Colonic mucosa (tissue), 4 donors: ENCODE measurements around the gene TMEM117. TPM values are rescaled to one million over a fixed set of nuclear protein-coding genes. Genes with fewer than 3 reads are reported as not detected.

ENCODE experiments used
- DNase-seq: peaks from one replicate; pipeline ENCODE4 v3.0.0-alpha.2; 2020
- H3K27ac ChIP-seq: fragments of 200-600 bp; one replicate; pipeline ENCODE4 v1.8.0; 2021
- H3K27me3 ChIP-seq: fragments of 200-600 bp; one replicate; pipeline ENCODE4 v1.8.0; 2021
- H3K36me3 ChIP-seq: fragments of 200-600 bp; one replicate; pipeline ENCODE4 v1.8.0; 2021
- H3K4me1 ChIP-seq: fragments of 200-600 bp; one replicate; pipeline ENCODE4 v1.8.0; 2021; ENCODE audit warnings: mild to moderate bottlenecking
- H3K4me3 ChIP-seq: fragments of 200-600 bp; one replicate; pipeline ENCODE4 v1.8.0; 2021
- H3K9ac ChIP-seq, 2 donors: one replicate each; pipeline ENCODE4 v1.7.0; 2013; ENCODE audit warnings: control low read depth in 2 of 2, low read depth in 2 of 2, low read length in 2 of 2
- H3K9me3 ChIP-seq: fragments of 200-600 bp; one replicate; pipeline ENCODE4 v1.8.0; 2021
- intact Hi-C: fragments of 100-400 bp; cut with DNase I; formaldehyde crosslinking; loops from one replicate; pipeline ENCODE4 v1.14.1; 2022
- total RNA-seq, 2 donors: library from RNA; stranded (reverse); fragmentation: NEBNext Ultra II Directional in 1 of 2; extraction: Animal tissue kit (Norgen Biotek cat#: 25700) in 1 of 2; gene quantifications; one replicate each; pipeline ENCODE4 v1.2.1, GENCODE V29; 2021
- TF ChIP-seq, protein P1 (sequence below): fragments of 200-600 bp; IDR thresholded peaks from one replicate; pipeline ENCODE4 v1.8.0; 2022; ENCODE audit warnings: antibody characterized with exemption, mild to moderate bottlenecking
- donor health status: healthy.
- donor health status: DM: no; HTN: no; CAD: no.
- donor health status: DM: no; HTN: no; CAD: no.

TMEM117 gene
- total RNA-seq, 2 donors from 2014 or later = 7.4 to 8.0 TPM

DNA sequence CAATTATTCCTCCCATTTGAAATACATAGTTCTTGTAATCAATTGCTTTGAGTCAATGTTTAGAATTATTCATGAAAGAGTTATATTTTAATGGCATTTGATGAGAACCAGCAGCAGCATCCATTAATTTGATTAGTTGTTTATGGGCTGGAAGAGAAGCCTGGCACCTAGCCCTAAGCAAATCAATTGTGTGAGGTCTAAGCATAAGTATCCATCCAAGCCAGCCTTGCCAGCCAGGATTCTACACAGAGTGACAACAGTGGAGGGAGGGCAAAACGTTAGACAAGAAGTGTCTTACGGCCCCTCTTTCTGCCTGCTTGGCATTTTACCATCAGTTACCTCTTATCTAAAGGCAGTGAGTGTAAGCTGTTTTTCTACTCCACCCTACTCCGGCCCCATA lies 561.8 kb downstream of the TMEM117 start:
- Histone ChIP-seq H3K4me3 (no peak overlapping the region), H3K9me3 (no peaks in the 10 kb centered on the region), H3K36me3 (no peaks in the 10 kb centered on the region), H3K9ac (no peak overlapping the region), H3K27me3 (no peaks in the 10 kb centered on the region), H3K4me1 (no peaks in the 10 kb centered on the region), H3K27ac (no peak overlapping the region)
- DNase-seq = no peak
- intact Hi-C loops = no loop called here
- TF ChIP-seq, protein P1, sequence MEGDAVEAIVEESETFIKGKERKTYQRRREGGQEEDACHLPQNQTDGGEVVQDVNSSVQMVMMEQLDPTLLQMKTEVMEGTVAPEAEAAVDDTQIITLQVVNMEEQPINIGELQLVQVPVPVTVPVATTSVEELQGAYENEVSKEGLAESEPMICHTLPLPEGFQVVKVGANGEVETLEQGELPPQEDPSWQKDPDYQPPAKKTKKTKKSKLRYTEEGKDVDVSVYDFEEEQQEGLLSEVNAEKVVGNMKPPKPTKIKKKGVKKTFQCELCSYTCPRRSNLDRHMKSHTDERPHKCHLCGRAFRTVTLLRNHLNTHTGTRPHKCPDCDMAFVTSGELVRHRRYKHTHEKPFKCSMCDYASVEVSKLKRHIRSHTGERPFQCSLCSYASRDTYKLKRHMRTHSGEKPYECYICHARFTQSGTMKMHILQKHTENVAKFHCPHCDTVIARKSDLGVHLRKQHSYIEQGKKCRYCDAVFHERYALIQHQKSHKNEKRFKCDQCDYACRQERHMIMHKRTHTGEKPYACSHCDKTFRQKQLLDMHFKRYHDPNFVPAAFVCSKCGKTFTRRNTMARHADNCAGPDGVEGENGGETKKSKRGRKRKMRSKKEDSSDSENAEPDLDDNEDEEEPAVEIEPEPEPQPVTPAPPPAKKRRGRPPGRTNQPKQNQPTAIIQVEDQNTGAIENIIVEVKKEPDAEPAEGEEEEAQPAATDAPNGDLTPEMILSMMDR = no peak

DNA sequence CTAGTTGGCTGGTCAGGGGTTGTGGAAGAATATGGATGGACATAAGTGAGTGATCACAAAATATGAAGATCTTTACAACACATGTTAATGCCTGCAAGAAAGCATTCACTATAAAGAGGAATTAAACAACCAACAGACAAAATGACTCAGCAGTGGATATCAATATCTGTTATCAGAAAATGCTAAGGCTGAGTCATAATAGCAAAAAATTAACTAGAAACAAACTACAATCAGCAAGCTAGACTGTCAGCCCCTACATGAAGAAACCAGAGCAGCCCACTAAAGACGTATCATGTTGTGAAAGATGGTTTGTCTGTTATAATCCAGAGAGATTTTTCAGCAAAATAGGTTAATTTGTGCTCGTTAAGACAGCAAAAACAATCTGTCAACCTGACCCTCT lies 567.3 kb downstream of the TMEM117 start:
- no peaks in the 10 kb centered on the region for H3K36me3 ChIP-seq
- H3K4me3 ChIP-seq = no peak overlapping the region
- H3K4me1 ChIP-seq = no peaks in the 10 kb centered on the region
- intact Hi-C loops = no loop called here
- TF ChIP-seq, protein P1 = no peak
- no peak overlapping the region for H3K27ac ChIP-seq
- no peak overlapping the region for H3K9ac ChIP-seq
- H3K9me3 ChIP-seq = no peaks in the 10 kb centered on the region
- DNase-seq = no peak
- no peaks in the 10 kb centered on the region for H3K27me3 ChIP-seq

DNA sequence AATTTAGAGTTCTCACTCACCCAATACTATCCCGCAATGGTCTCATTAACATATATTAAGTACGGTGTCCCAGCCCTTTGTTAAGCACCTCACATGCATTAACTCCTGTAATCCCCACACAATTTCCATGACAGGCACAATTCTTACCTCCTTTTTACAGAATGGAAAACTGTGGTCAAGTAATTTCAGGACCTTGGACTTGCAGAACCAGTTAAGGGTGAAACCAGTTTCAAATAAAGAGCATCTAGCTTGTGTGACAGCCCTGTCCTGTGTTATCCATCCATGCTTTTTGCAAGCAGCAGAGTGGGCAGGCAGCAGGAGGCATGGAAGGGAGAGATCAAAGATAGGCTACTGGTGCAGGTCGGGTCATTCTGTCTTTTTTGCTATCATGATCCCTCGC lies 569.4 kb downstream of the TMEM117 start:
- DNase-seq = no peak
- Histone ChIP-seq H3K9ac (no peak overlapping the region), H3K4me3 (no peak overlapping the region), H3K9me3 (no peaks in the 10 kb centered on the region), H3K27me3 (no peaks in the 10 kb centered on the region), H3K36me3 (no peaks in the 10 kb centered on the region), H3K4me1 (no peaks in the 10 kb centered on the region), H3K27ac (no peak overlapping the region)
- intact Hi-C loops = no loop called here
- TF ChIP-seq, protein P1 = no peak

DNA sequence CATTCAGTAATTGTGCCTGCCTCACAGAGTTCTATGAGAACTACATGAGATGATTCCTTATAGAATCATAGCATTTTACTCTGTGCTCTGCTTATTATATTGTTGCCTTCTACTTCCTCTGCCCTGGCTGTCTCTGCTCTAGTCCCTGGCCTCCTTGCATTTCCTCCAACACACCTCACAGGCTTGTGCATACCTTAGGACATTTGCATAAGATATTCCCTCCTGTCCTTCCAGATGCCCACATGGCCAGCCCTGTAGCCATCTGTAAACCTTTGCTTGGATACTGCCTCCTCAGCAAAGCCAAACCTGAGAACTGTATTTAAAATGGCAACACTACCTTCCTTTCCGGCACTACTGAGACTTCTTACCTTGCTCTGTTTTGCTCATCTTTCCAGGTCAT lies 586.7 kb downstream of the TMEM117 start:
- H3K27ac ChIP-seq = no peak overlapping the region
- no peaks in the 10 kb centered on the region for H3K9me3 ChIP-seq
- H3K4me3 ChIP-seq = no peak overlapping the region
- H3K36me3 ChIP-seq = no peaks in the 10 kb centered on the region
- intact Hi-C loops = no loop called here
- no peaks in the 10 kb centered on the region for H3K4me1 ChIP-seq
- TF ChIP-seq, protein P1 = no peak
- no peak for DNase-seq
- no peak overlapping the region for H3K9ac ChIP-seq
- H3K27me3 ChIP-seq = no peaks in the 10 kb centered on the region

DNA sequence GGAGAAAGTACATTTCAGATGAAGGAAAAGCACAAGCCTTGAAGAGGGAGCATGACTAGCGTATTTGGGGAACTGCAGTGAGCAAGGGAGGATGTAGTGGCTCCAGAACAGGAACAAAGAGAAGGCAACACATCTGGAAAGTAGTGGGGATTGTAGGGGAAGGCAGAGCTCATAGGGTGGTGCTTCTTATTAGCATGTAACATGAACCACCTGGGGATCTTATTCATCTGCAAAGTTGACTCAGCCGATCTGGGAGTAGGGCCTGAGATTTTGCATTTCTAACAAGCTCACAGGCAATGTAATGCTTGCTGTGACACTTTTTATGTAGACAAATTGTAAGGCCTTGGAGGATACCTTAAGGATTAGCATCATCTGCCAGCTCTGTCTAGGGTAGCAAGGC lies 592.9 kb downstream of the TMEM117 start:
- no peaks in the 10 kb centered on the region for H3K36me3 ChIP-seq
- DNase-seq = no peak
- no peak overlapping the region for H3K9ac ChIP-seq
- TF ChIP-seq, protein P1 = no peak
- no peaks in the 10 kb centered on the region for H3K4me1 ChIP-seq
- intact Hi-C loops = no loop called here
- H3K4me3 ChIP-seq = no peak overlapping the region
- H3K9me3 ChIP-seq = no peaks in the 10 kb centered on the region
- H3K27ac ChIP-seq = no peak overlapping the region
- no peaks in the 10 kb centered on the region for H3K27me3 ChIP-seq
